ENCODE results near the gene RRP1B.

GRCh38 chr21:43644609-43645008, 14.8 kb upstream of the RRP1B start:
- TF ChIP-seq ZNF274 (IDR thresholded peaks at IDR 0.05; ENCODE audit: low read depth, low read length) = no peak
- TF ChIP-seq YY1 (IDR thresholded peaks at IDR 0.05; ENCODE audit: insufficient read depth, insufficient read length) = no peak
- TF ChIP-seq SUZ12 (IDR thresholded peaks at IDR 0.05; ENCODE audit: extremely low read depth, insufficient read depth, insufficient read length) = no peak
